Anterior cingulate cortex (tissue), 58 donors: ENCODE measurements around the gene CASQ2.

Experiments used
- DNase-seq, 58 donors: peaks; one replicate each; lab custom pipeline; 2025; lab: John Stamatoyannopoulos, UW

The CASQ2 gene

GRCh38 chr1:115669886-115670285 is 98.6 kb downstream of the CASQ2 start:
- DNase-seq: no peak

- DNase-seq: no peak
Measured at GRCh38 chr1:115669002-115669673, 99.4 kb downstream of the CASQ2 start.

GRCh38 chr1:115668579-115668978 is 99.9 kb downstream of the CASQ2 start:
- no peak for DNase-seq

GRCh38 chr1:115666702-115667101 is 101.8 kb downstream of the CASQ2 start:
- DNase-seq: peak in 19 of 58 donors; percentile 5 to 43 (median 18)

GRCh38 chr1:115666206-115666605 is 102.3 kb downstream of the CASQ2 start:
- no peak for DNase-seq

- no peak for DNase-seq
Measured at GRCh38 chr1:115665319-115666096, 103.0 kb downstream of the CASQ2 start.

- no peak for DNase-seq
Measured at GRCh38 chr1:115661157-115661556, 107.4 kb downstream of the CASQ2 start.

- no peak for DNase-seq
Measured at GRCh38 chr1:115660151-115660550, 108.4 kb downstream of the CASQ2 start.

- no peak for DNase-seq
Measured at GRCh38 chr1:115658646-115659045, 109.9 kb downstream of the CASQ2 start.

- no peak for DNase-seq
Measured at GRCh38 chr1:115656461-115657077, 111.9 kb downstream of the CASQ2 start.

- DNase-seq: no peak
Measured at GRCh38 chr1:115655916-115656315, 112.6 kb downstream of the CASQ2 start.

GRCh38 chr1:115655306-115655663 is 113.2 kb downstream of the CASQ2 start:
- DNase-seq: no peak

- peak in 3 of 58 donors; percentile 6 to 12 (median 9) for DNase-seq
Measured at GRCh38 chr1:115654663-115655305, 113.7 kb downstream of the CASQ2 start.

GRCh38 chr1:115654125-115654524 is 114.4 kb downstream of the CASQ2 start:
- DNase-seq: no peak

GRCh38 chr1:115652236-115652788 is 116.2 kb downstream of the CASQ2 start:
- no peak for DNase-seq

- no peak for DNase-seq
Measured at GRCh38 chr1:115651391-115651790, 117.1 kb downstream of the CASQ2 start.

- no peak for DNase-seq
Measured at GRCh38 chr1:115650961-115651360, 117.6 kb downstream of the CASQ2 start.
